HepG2 (cell line): Measurements from ENCODE around the gene NFATC2. TPM values are rescaled to one million over a fixed set of nuclear protein-coding genes. Genes with fewer than 3 reads are reported as not detected.

Experiments
- ATAC-seq: fragments of 200-7000 bp; cut with Tn5 transposase; 3 replicates; pipeline ENCODE4 v1.9.1; 2020; ENCODE audit warnings: mild to moderate bottlenecking, moderate library complexity
- BruUV-seq: library from RNA; stranded (reverse); fragments of 400-500 nt; replicated peaks from 2 replicates; lab custom pipeline; 2021; lab: Mats Ljungman, UMichigan
- CTCF ChIA-PET: fragments of 300-600 bp; formaldehyde crosslinking; extraction: SDS; loops from one replicate; lab custom pipeline; 2021; ENCODE audit warnings: low total read pairs, inconsistent platforms, low intra/inter-chr PET ratio; lab: Yijun Ruan, JAX
- POLR2A ChIA-PET: fragments of 350-600 bp; sonication (Branson Sonifier 250); formaldehyde crosslinking; loops from one replicate; lab custom pipeline; 2020; ENCODE audit warnings: antibody characterized with exemption, inconsistent platforms; lab: Yijun Ruan, JAX
- DNase-seq: peaks from one replicate; pipeline ENCODE4 v3.0.0-alpha.2; 2015; ENCODE audit warnings: low spot score
- FAIRE-seq: peaks from 3 replicates; lab custom pipeline; 2011; peaks lifted over from hg19 to GRCh38; lab: Jason Lieb, UNC
- H2AFZ ChIP-seq: one replicate; pipeline ENCODE4 v1.6.1; 2011; ENCODE audit warnings: low read length, inconsistent platforms
- H3K27ac ChIP-seq: fragments of 300-600 bp; 3 replicates; pipeline ENCODE4 v1.8.0; 2011; ENCODE audit warnings: mixed run types, mild to moderate bottlenecking, mixed read lengths, low read length, inconsistent platforms; ENCODE audit not compliant: insufficient read depth; ENCODE audit errors: extremely low read length
- H3K27me3 ChIP-seq, 2 experiments: fragments of 200-600 bp in 1 of 2; 2 replicates in 1 of 2; 3 replicates in 1 of 2; pipeline versions ENCODE4 v1.6.0 to v1.8.0; 2011; ENCODE audit warnings: low read length in 2 of 2, mild to moderate bottlenecking in 2 of 2, moderate library complexity in 2 of 2, inconsistent platforms in 1 of 2; ENCODE audit not compliant: insufficient read depth in 2 of 2, control insufficient read depth in 1 of 2
- H3K36me3 ChIP-seq, 2 experiments: fragments of 200-600 bp in 1 of 2; replicated peaks in 1 of 2; 2 replicates in 1 of 2; 3 replicates in 1 of 2; pipeline versions ENCODE4 v1.5.1 to v1.8.0; 2011; ENCODE audit warnings: low read length in 2 of 2, inconsistent platforms in 1 of 2; ENCODE audit not compliant: insufficient read depth in 2 of 2, control insufficient read depth in 1 of 2
- H3K4me1 ChIP-seq: 2 replicates; pipeline ENCODE4 v1.5.1; 2012; ENCODE audit warnings: low read length, inconsistent platforms; ENCODE audit not compliant: insufficient read depth
- H3K4me2 ChIP-seq: 2 replicates; pipeline ENCODE4 v1.6.0; 2011; ENCODE audit warnings: low read depth, low read length, inconsistent platforms
- H3K4me3 ChIP-seq, 3 experiments: fragments of 200-600 bp in 1 of 3; sonication (generic), shearing (Covaris generic) in 1 of 3; replicated peaks in 1 of 3; 2 replicates each; pipeline ENCODE4 v1.5.1; 2011 to 2016; ENCODE audit warnings: low read length in 3 of 3, inconsistent platforms in 2 of 3, low read depth in 2 of 3, mild to moderate bottlenecking in 2 of 3, control low read depth in 1 of 3, mixed read lengths in 1 of 3; ENCODE audit not compliant: insufficient read depth in 1 of 3
- H3K79me2 ChIP-seq: one replicate; pipeline ENCODE4 v1.6.1; 2011; ENCODE audit warnings: low read length, inconsistent platforms; ENCODE audit not compliant: insufficient read depth
- H3K9ac ChIP-seq: 2 replicates; pipeline ENCODE4 v1.6.0; 2011; ENCODE audit warnings: mild to moderate bottlenecking, low read depth, low read length, inconsistent platforms; ENCODE audit not compliant: insufficient read depth
- H3K9me3 ChIP-seq: 2 replicates; pipeline ENCODE4 v1.5.1; 2012; ENCODE audit warnings: mild to moderate bottlenecking, low read length
- H4K20me1 ChIP-seq: 2 replicates; pipeline ENCODE4 v1.6.0; 2011; ENCODE audit warnings: inconsistent platforms, mild to moderate bottlenecking, low read length, moderate library complexity; ENCODE audit not compliant: insufficient read depth
- ATF5 ChIP-seq: sonication (generic); formaldehyde crosslinking; IDR thresholded peaks from 2 replicates; pipeline ENCODE4 v1.4.0; 2020; ENCODE audit warnings: mild to moderate bottlenecking, low read depth, missing genetic modification reagents
- DMTF1 ChIP-seq: sonication (generic); formaldehyde crosslinking; IDR thresholded peaks from 2 replicates; pipeline ENCODE4 v1.4.0; 2020; ENCODE audit warnings: mild to moderate bottlenecking, missing genetic modification reagents
- GABPA ChIP-seq, 2 experiments: IDR thresholded peaks; 2 replicates each; pipeline ENCODE4 v1.6.1; 2011 to 2016; ENCODE audit warnings: low read depth in 2 of 2, low read length in 1 of 2, missing biosample characterization in 1 of 2, missing genetic modification characterization in 1 of 2
- MIXL1 ChIP-seq: IDR thresholded peaks from 2 replicates; pipeline ENCODE4 v1.6.1; 2016
- SMC3 ChIP-seq: IDR thresholded peaks from 2 replicates; pipeline ENCODE4 v1.6.1; 2011; ENCODE audit warnings: low read length, improper control_type of control experiment
- ZBTB49 ChIP-seq: sonication (generic); formaldehyde crosslinking; IDR thresholded peaks from 2 replicates; pipeline ENCODE4 v1.4.0; 2020; ENCODE audit warnings: missing genetic modification reagents, borderline replicate concordance
- ZFP62 ChIP-seq: sonication (generic); formaldehyde crosslinking; IDR thresholded peaks from 2 replicates; pipeline ENCODE4 v1.4.0; 2020; ENCODE audit warnings: missing genetic modification reagents
- ZNF160 ChIP-seq: sonication (generic); formaldehyde crosslinking; IDR thresholded peaks from 2 replicates; pipeline ENCODE4 v1.8.0; 2022; ENCODE audit warnings: mild to moderate bottlenecking, inconsistent platforms, missing genetic modification reagents
- ZNF292 ChIP-seq: sonication (generic); formaldehyde crosslinking; IDR thresholded peaks from 2 replicates; pipeline ENCODE4 v1.8.1; 2022; ENCODE audit warnings: mild to moderate bottlenecking, low read depth, missing genetic modification reagents, borderline replicate concordance
- ZNF547 ChIP-seq: sonication (generic); formaldehyde crosslinking; IDR thresholded peaks from 2 replicates; pipeline ENCODE4 v1.5.1; 2020; ENCODE audit warnings: mild to moderate bottlenecking, missing genetic modification reagents
- ZNF652 ChIP-seq: IDR thresholded peaks from 2 replicates; pipeline ENCODE4 v1.6.1; 2016; ENCODE audit warnings: low read depth, borderline replicate concordance
- ZNF670 ChIP-seq: sonication (generic); formaldehyde crosslinking; IDR thresholded peaks from 2 replicates; pipeline ENCODE4 v1.8.0; 2022; ENCODE audit warnings: mild to moderate bottlenecking, missing genetic modification reagents, borderline replicate concordance
- ZXDC ChIP-seq: sonication (generic); formaldehyde crosslinking; IDR thresholded peaks from 2 replicates; pipeline ENCODE4 v1.5.0; 2020; ENCODE audit warnings: mild to moderate bottlenecking, missing genetic modification reagents
- WGBS: methylation state at CpG from one replicate; pipeline ENCODE4 v1.1.6; 2017; ENCODE audit warnings: low lambda C conversion rate; 5-methylcytosine and 5-hydroxymethylcytosine counted together
- in situ Hi-C: cut with HindIII; loops from 2 replicates; pipeline ENCODE4 v1.10.0; 2017; ENCODE audit warnings: low pct_unique_long_range_greater_than_20kb; ENCODE audit not compliant: extremely low pct_ligation_motif_present
- intact Hi-C: fragments of 100-400 bp; cut with micrococcal nuclease; formaldehyde crosslinking; loops from one replicate; pipeline ENCODE4 v1.10.0; 2022; ENCODE audit not compliant: unreplicated experiment
- polyA plus RNA-seq, 8 experiments: library from polyadenylated mRNA; depleted of rRNA in 3 of 8; stranded (reverse) in 7 of 8; unstranded in 1 of 8; fragments of >200 nt; fragmentation: Illumina TruSeq in 4 of 8; extraction: Trizol in 4 of 8; gene quantifications; 2 replicates each; pipeline versions ENCODE4 v1.2.1 to v1.2.3, GENCODE V29; 2011 to 2016; ENCODE audit warnings: low read depth in 4 of 8, missing spikeins in 1 of 8, mixed read lengths in 1 of 8; ENCODE audit not compliant: insufficient read depth in 1 of 8
- total RNA-seq, 5 experiments: library from RNA; depleted of rRNA; stranded (reverse); fragments of >200 nt; fragmentation: Illumina TruSeq; extraction: Trizol; gene quantifications; 2 replicates each; pipeline ENCODE4 v1.2.3, GENCODE V29; 2016; ENCODE audit warnings: low read depth in 1 of 5

NFATC2 gene
- total and polyA plus RNA-seq, 2 of the 13 experiments (the other 11 are each of a cell fraction or from before 2014, with no cell fraction given): 1.9 to 3.3 TPM

GRCh38 chr20:51403466-51404220 lies 138.9 kb downstream of the NFATC2 start:
- H3K27me3 ChIP-seq: no peaks in the 10 kb centered on the region
- peak; percentile 51 for FAIRE-seq
- no peak for TF ChIP-seq DMTF1 (CRISPR knock-in tag)
- no peak for TF ChIP-seq ZBTB49 (CRISPR knock-in tag)
- TF ChIP-seq ZFP62: no peak
- no peak for TF ChIP-seq ZNF292 (CRISPR knock-in tag)
- peak; percentile 18; the same call in 1 of the 2 replicates for TF ChIP-seq SMC3
- no peak for TF ChIP-seq ZNF670 (CRISPR knock-in tag)
- TF ChIP-seq MIXL1: no peak
- no peak for TF ChIP-seq ZNF547 (CRISPR knock-in tag)
- no peak for TF ChIP-seq ZNF160 (CRISPR knock-in tag)
- no peak for TF ChIP-seq ZXDC (CRISPR knock-in tag)
- no peak for TF ChIP-seq ATF5
- TF ChIP-seq GABPA (IDR thresholded peaks at IDR 0.05; ENCODE audit: low read depth, low read length): no peak
- no peak for TF ChIP-seq GABPA (CRISPR knock-in tag; IDR thresholded peaks at IDR 0.05; ENCODE audit: low read depth)
- TF ChIP-seq ZNF652: no peak

More at GRCh38 chr20:51403466-51404220, 138.9 kb downstream of the NFATC2 start:
- in situ Hi-C loops: no loop called here
- Histone ChIP-seq H3K4me1 (no peaks in the 10 kb centered on the region), H2AFZ (no peak overlapping the region), H3K79me2 (no peaks in the 10 kb centered on the region), H3K27ac (no peak overlapping the region), H3K9ac (no peak overlapping the region), H3K9me3 (no peaks in the 10 kb centered on the region), H3K4me2 (no peak overlapping the region), H3K4me3 (no peak overlapping the region), H4K20me1 (no peaks in the 10 kb centered on the region), H3K36me3 (peaks cover 0 to 8% of the 10 kb centered on the region in 2 experiments; a peak in 2 of 5 replicates)
- BruUV-seq: no TSS peak
- DNase-seq (no peak), ATAC-seq (peak; percentile 38; the same call in 1 of the 3 replicates)
- 84% methylated on average over 9 of the region's 9 CpGs for WGBS
- ChIA-PET CTCF (interaction anchor here (1.2 kb wide), 1 partner anchor 191 kb away, joined by 5 read pairs; no protein-coding TSS in a partner anchor), POLR2A (no interaction called here)
- intact Hi-C loops: no loop called here
